WTC11 (cell line): ENCODE results near the gene IFNK. TPM values are rescaled to one million over a fixed set of nuclear protein-coding genes. Genes with fewer than 3 reads are reported as not detected.

Experiments
- ATAC-seq: fragments of 200-7000 bp; cut with Tn5 transposase; 2 replicates; pipeline ENCODE4 v1.10.0; 2021; ENCODE audit warnings: mild to moderate bottlenecking, moderate library complexity
- CTCF ChIA-PET: fragments of 300-600 bp; sonication (Branson Sonifier 250); formaldehyde crosslinking; loops from one replicate; lab custom pipeline; 2021; ENCODE audit warnings: antibody characterized with exemption; lab: Charles Lee
- POLR2A ChIA-PET: fragments of 350-600 bp; sonication (Branson Sonifier 250); formaldehyde crosslinking; loops from one replicate; lab custom pipeline; 2021; ENCODE audit warnings: antibody characterized with exemption; lab: Charles Lee
- DNase-seq: peaks from one replicate; pipeline ENCODE4 v3.0.0; 2021; ENCODE audit warnings: low spot score
- H3K27ac Mint-ChIP-seq: 2 replicates; pipeline ENCODE4 v1.8.0; 2021; ENCODE audit warnings: mixed read lengths
- H3K27me3 Mint-ChIP-seq: 2 replicates; pipeline ENCODE4 v1.8.0; 2021; ENCODE audit warnings: low read depth, mild to moderate bottlenecking, moderate library complexity, mixed read lengths
- H3K36me3 Mint-ChIP-seq: 2 replicates; pipeline ENCODE4 v1.8.0; 2021; ENCODE audit warnings: mixed read lengths
- H3K4me1 Mint-ChIP-seq: 2 replicates; pipeline ENCODE4 v1.8.0; 2022; ENCODE audit warnings: mixed read lengths
- H3K4me3 Mint-ChIP-seq: 2 replicates; pipeline ENCODE4 v1.8.0; 2021; ENCODE audit warnings: mild to moderate bottlenecking, moderate library complexity, mixed read lengths
- H3K9me3 Mint-ChIP-seq: 2 replicates; pipeline ENCODE4 v1.8.0; 2021; ENCODE audit warnings: mixed read lengths
- ARID4B ChIP-seq: sonication (generic); formaldehyde crosslinking; IDR thresholded peaks from 2 replicates; pipeline ENCODE4 v1.8.0; 2023; ENCODE audit warnings: missing genetic modification reagents, mild to moderate bottlenecking, borderline replicate concordance
- ATF1 ChIP-seq: sonication (generic); formaldehyde crosslinking; IDR thresholded peaks from 2 replicates; pipeline ENCODE4 v1.8.1; 2023; ENCODE audit warnings: mild to moderate bottlenecking, moderate library complexity, missing genetic modification reagents
- ATF6 ChIP-seq: sonication (generic); formaldehyde crosslinking; IDR thresholded peaks from 2 replicates; pipeline ENCODE4 v1.8.1; 2023; ENCODE audit warnings: mild to moderate bottlenecking, missing genetic modification reagents
- CREM ChIP-seq: sonication (generic); formaldehyde crosslinking; IDR thresholded peaks from 2 replicates; pipeline ENCODE4 v1.8.1; 2022; ENCODE audit warnings: mild to moderate bottlenecking, missing genetic modification reagents, moderate library complexity
- E2F1 ChIP-seq: sonication (generic); formaldehyde crosslinking; IDR thresholded peaks from 2 replicates; pipeline ENCODE4 v1.8.0; 2022; ENCODE audit warnings: mild to moderate bottlenecking, missing genetic modification reagents
- ELF4 ChIP-seq: sonication (generic); formaldehyde crosslinking; IDR thresholded peaks from 2 replicates; pipeline ENCODE4 v1.8.1; 2022; ENCODE audit warnings: low read depth, mild to moderate bottlenecking, moderate library complexity, missing genetic modification reagents
- EMX1 ChIP-seq: fragments of 250-450 bp; sonication (Bioruptor Pico); IDR thresholded peaks from 2 replicates; pipeline ENCODE4 v1.8.0; 2021; ENCODE audit warnings: mild to moderate bottlenecking
- FOXJ3 ChIP-seq: sonication (generic); formaldehyde crosslinking; IDR thresholded peaks from 2 replicates; pipeline ENCODE4 v1.9.0; 2021; ENCODE audit warnings: missing genetic modification reagents, mild to moderate bottlenecking, borderline replicate concordance
- HMGXB4 ChIP-seq: sonication (generic); formaldehyde crosslinking; IDR thresholded peaks from 2 replicates; pipeline ENCODE4 v1.8.1; 2023; ENCODE audit warnings: mild to moderate bottlenecking, moderate library complexity, missing genetic modification reagents
- JUN ChIP-seq: sonication (generic); formaldehyde crosslinking; IDR thresholded peaks from 2 replicates; pipeline ENCODE4 v1.8.0; 2023; ENCODE audit warnings: mild to moderate bottlenecking, missing genetic modification reagents
- MYBL2 ChIP-seq: sonication (generic); formaldehyde crosslinking; IDR thresholded peaks from 2 replicates; pipeline ENCODE4 v1.8.1; 2023; ENCODE audit warnings: mild to moderate bottlenecking, moderate library complexity, missing genetic modification reagents
- NR2C2 ChIP-seq: sonication (generic); formaldehyde crosslinking; IDR thresholded peaks from 2 replicates; pipeline ENCODE4 v1.8.0; 2022; ENCODE audit warnings: mild to moderate bottlenecking, missing genetic modification reagents
- SMAD3 ChIP-seq: sonication (generic); formaldehyde crosslinking; IDR thresholded peaks from 2 replicates; pipeline ENCODE4 v1.8.0; 2022; ENCODE audit warnings: missing genetic modification reagents, mild to moderate bottlenecking, borderline replicate concordance
- SMAD4 ChIP-seq: sonication (generic); formaldehyde crosslinking; IDR thresholded peaks from 2 replicates; pipeline ENCODE4 v1.8.0; 2022; ENCODE audit warnings: mild to moderate bottlenecking, missing genetic modification reagents
- USF1 ChIP-seq: sonication (generic); formaldehyde crosslinking; IDR thresholded peaks from 2 replicates; pipeline ENCODE4 v1.8.0; 2022; ENCODE audit warnings: mild to moderate bottlenecking, missing genetic modification reagents
- ZBTB21 ChIP-seq: sonication (generic); formaldehyde crosslinking; IDR thresholded peaks from 2 replicates; pipeline ENCODE4 v1.8.1; 2023; ENCODE audit warnings: mild to moderate bottlenecking, missing genetic modification reagents, borderline replicate concordance
- ZMAT4 ChIP-seq: fragments of 250-450 bp; sonication (Bioruptor Pico); IDR thresholded peaks from 2 replicates; pipeline ENCODE4 v1.9.0; 2021; ENCODE audit warnings: mild to moderate bottlenecking
- ZNF263 ChIP-seq: sonication (generic); formaldehyde crosslinking; IDR thresholded peaks from 2 replicates; pipeline ENCODE4 v1.8.1; 2022; ENCODE audit warnings: low read depth, mild to moderate bottlenecking, moderate library complexity, missing genetic modification reagents
- ZNF396 ChIP-seq: fragments of 250-450 bp; sonication (Bioruptor Pico); IDR thresholded peaks from 2 replicates; pipeline ENCODE4 v1.8.0; 2021; ENCODE audit warnings: mild to moderate bottlenecking, moderate library complexity, borderline replicate concordance
- total RNA-seq: library from RNA; stranded (reverse); gene quantifications from 3 replicates; pipeline ENCODE4 v1.2.3, GENCODE V29; 2021

The IFNK gene
- total RNA-seq, 1 experiment from 2014 or later = not detected

- DNase-seq = no peak
- ChIA-PET CTCF (no interaction called here), POLR2A (no interaction called here)
- ATAC-seq = no peak
- no peaks in the 10 kb centered on the region for H3K27me3 Mint-ChIP-seq
- peaks cover 37% of the 10 kb centered on the region for H3K4me1 Mint-ChIP-seq
- H3K4me3 Mint-ChIP-seq = no peak overlapping the region
- H3K9me3 Mint-ChIP-seq = peaks cover 16% of the 10 kb centered on the region
- no peak overlapping the region for H3K27ac Mint-ChIP-seq
- H3K36me3 Mint-ChIP-seq = peaks cover 20% of the 10 kb centered on the region
- TF ChIP-seq ZBTB21 (CRISPR knock-in tag) = no peak
- no peak for TF ChIP-seq JUN (CRISPR knock-in tag)
- TF ChIP-seq ZNF263 = no peak
- no peak for TF ChIP-seq ZMAT4 (CRISPR knock-in tag)
- no peak for TF ChIP-seq SMAD4 (CRISPR knock-in tag)
- TF ChIP-seq NR2C2 (CRISPR knock-in tag) = no peak
- TF ChIP-seq ATF1 (CRISPR knock-in tag) = no peak
- no peak for TF ChIP-seq ATF6
- no peak for TF ChIP-seq ELF4 (CRISPR knock-in tag)
- no peak for TF ChIP-seq HMGXB4 (CRISPR knock-in tag)
- TF ChIP-seq ARID4B (CRISPR knock-in tag) = no peak
- no peak for TF ChIP-seq CREM (CRISPR knock-in tag)
- TF ChIP-seq MYBL2 (CRISPR knock-in tag) = no peak
- TF ChIP-seq FOXJ3 = no peak
- TF ChIP-seq SMAD3 = no peak
- no peak for TF ChIP-seq ZNF396 (CRISPR knock-in tag)
- TF ChIP-seq USF1 (CRISPR knock-in tag) = no peak
- no peak for TF ChIP-seq EMX1
- no peak for TF ChIP-seq E2F1
Measured at GRCh38 chr9:27506981-27507380, 17.1 kb upstream of the IFNK start.
